ENCODE data around the gene C5orf58.

Gene C5orf58

GRCh38 chr5:170218726-170219125, 14.1 kb upstream of the C5orf58 start:
- no peak for DNase-seq

GRCh38 chr5:170219615-170220014, 13.2 kb upstream of the C5orf58 start:
- no peak overlapping the region for H3K4me3 ChIP-seq (ENCODE audit: low read depth in 1 of 2, low read length in 2 of 2)
- no peaks in the 10 kb centered on the region for H3K36me3 ChIP-seq (ENCODE audit: insufficient read depth, low read length)
- H3K9me3 ChIP-seq (ENCODE audit: insufficient read depth, low read length, severe bottlenecking): no peaks in the 10 kb centered on the region
- no peak overlapping the region for H2AFZ ChIP-seq (ENCODE audit: low read depth, low read length)
- no peak overlapping the region for H3K9ac ChIP-seq (ENCODE audit: low read depth, low read length)
- H4K20me1 ChIP-seq (ENCODE audit: insufficient read depth, low read length): no peaks in the 10 kb centered on the region
- H3K4me1 ChIP-seq (ENCODE audit: insufficient read depth, low read length): no peaks in the 10 kb centered on the region
- no peaks in the 10 kb centered on the region for H3K27me3 ChIP-seq (ENCODE audit: insufficient read depth, low read length, poor library complexity)
- no peak for DNase-seq
- H3K4me2 ChIP-seq (ENCODE audit: insufficient read depth, low read length): no peak overlapping the region
- no peaks in the 10 kb centered on the region for H3K79me2 ChIP-seq (ENCODE audit: insufficient read depth, low read length)
- no peak for ATAC-seq (ENCODE audit: insufficient read depth, low read depth)
- H3K27ac ChIP-seq (ENCODE audit: low read length): no peak overlapping the region
- TF ChIP-seq CTCF (IDR thresholded peaks at IDR 0.05; ENCODE audit: borderline replicate concordance, extremely low read depth, low read length, poor library complexity, severe bottlenecking): no peak
- no peak for TF ChIP-seq EZH2 (IDR thresholded peaks at IDR 0.05; ENCODE audit: borderline replicate concordance, low read depth, low read length, severe bottlenecking)

More at GRCh38 chr5:170218726-170219125, 14.1 kb upstream of the C5orf58 start:
- Histone ChIP-seq H3K27me3 (ENCODE audit: insufficient read depth, low read length, poor library complexity) (no peaks in the 10 kb centered on the region), H3K9me3 (ENCODE audit: insufficient read depth, low read length, severe bottlenecking) (no peaks in the 10 kb centered on the region), H2AFZ (ENCODE audit: low read depth, low read length) (no peak overlapping the region), H3K9ac (ENCODE audit: low read depth, low read length) (no peak overlapping the region), H3K4me1 (ENCODE audit: insufficient read depth, low read length) (no peaks in the 10 kb centered on the region), H3K4me2 (ENCODE audit: insufficient read depth, low read length) (no peak overlapping the region), H4K20me1 (ENCODE audit: insufficient read depth, low read length) (no peaks in the 10 kb centered on the region), H3K4me3 (ENCODE audit: low read depth in 1 of 2, low read length in 2 of 2) (no peak overlapping the region), H3K27ac (ENCODE audit: low read length) (no peak overlapping the region), H3K79me2 (ENCODE audit: insufficient read depth, low read length) (no peaks in the 10 kb centered on the region), H3K36me3 (ENCODE audit: insufficient read depth, low read length) (no peaks in the 10 kb centered on the region)
- ATAC-seq (ENCODE audit: insufficient read depth, low read depth): no peak
- no peak for TF ChIP-seq EZH2 (IDR thresholded peaks at IDR 0.05; ENCODE audit: borderline replicate concordance, low read depth, low read length, severe bottlenecking)
- no peak for TF ChIP-seq CTCF (IDR thresholded peaks at IDR 0.05; ENCODE audit: borderline replicate concordance, extremely low read depth, low read length, poor library complexity, severe bottlenecking)

GRCh38 chr5:170220191-170220590, 12.6 kb upstream of the C5orf58 start:
- no peaks in the 10 kb centered on the region for H3K36me3 ChIP-seq (ENCODE audit: insufficient read depth, low read length)
- H3K4me3 ChIP-seq (ENCODE audit: low read depth in 1 of 2, low read length in 2 of 2): no peak overlapping the region
- H3K79me2 ChIP-seq (ENCODE audit: insufficient read depth, low read length): no peaks in the 10 kb centered on the region
- no peak overlapping the region for H3K27ac ChIP-seq (ENCODE audit: low read length)
- ATAC-seq (ENCODE audit: insufficient read depth, low read depth): no peak
- no peaks in the 10 kb centered on the region for H3K9me3 ChIP-seq (ENCODE audit: insufficient read depth, low read length, severe bottlenecking)
- no peak overlapping the region for H3K9ac ChIP-seq (ENCODE audit: low read depth, low read length)
- no peak for DNase-seq
- no peaks in the 10 kb centered on the region for H4K20me1 ChIP-seq (ENCODE audit: insufficient read depth, low read length)
- TF ChIP-seq CTCF (IDR thresholded peaks at IDR 0.05; ENCODE audit: borderline replicate concordance, extremely low read depth, low read length, poor library complexity, severe bottlenecking): no peak
- no peak for TF ChIP-seq EZH2 (IDR thresholded peaks at IDR 0.05; ENCODE audit: borderline replicate concordance, low read depth, low read length, severe bottlenecking)
- no peaks in the 10 kb centered on the region for H3K4me1 ChIP-seq (ENCODE audit: insufficient read depth, low read length)
- H3K27me3 ChIP-seq (ENCODE audit: insufficient read depth, low read length, poor library complexity): no peaks in the 10 kb centered on the region
- no peak overlapping the region for H3K4me2 ChIP-seq (ENCODE audit: insufficient read depth, low read length)
- no peak overlapping the region for H2AFZ ChIP-seq (ENCODE audit: low read depth, low read length)

- Histone ChIP-seq H3K27me3 (ENCODE audit: insufficient read depth, low read length, poor library complexity) (no peaks in the 10 kb centered on the region), H2AFZ (ENCODE audit: low read depth, low read length) (no peak overlapping the region), H3K27ac (ENCODE audit: low read length) (no peak overlapping the region), H3K9me3 (ENCODE audit: insufficient read depth, low read length, severe bottlenecking) (no peaks in the 10 kb centered on the region), H3K4me3 (ENCODE audit: low read depth in 1 of 2, low read length in 2 of 2) (no peak overlapping the region), H3K9ac (ENCODE audit: low read depth, low read length) (no peak overlapping the region), H4K20me1 (ENCODE audit: insufficient read depth, low read length) (no peaks in the 10 kb centered on the region), H3K36me3 (ENCODE audit: insufficient read depth, low read length) (no peaks in the 10 kb centered on the region), H3K4me1 (ENCODE audit: insufficient read depth, low read length) (no peaks in the 10 kb centered on the region), H3K79me2 (ENCODE audit: insufficient read depth, low read length) (no peaks in the 10 kb centered on the region), H3K4me2 (ENCODE audit: insufficient read depth, low read length) (no peak overlapping the region)
- DNase-seq (no peak), ATAC-seq (ENCODE audit: insufficient read depth, low read depth) (no peak)
- TF ChIP-seq CTCF (IDR thresholded peaks at IDR 0.05; ENCODE audit: borderline replicate concordance, extremely low read depth, low read length, poor library complexity, severe bottlenecking): peak; percentile 27
- TF ChIP-seq EZH2 (IDR thresholded peaks at IDR 0.05; ENCODE audit: borderline replicate concordance, low read depth, low read length, severe bottlenecking): no peak
These were observed 11.5 kb upstream of the C5orf58 start for GRCh38 chr5:170221327-170221741.
